HG02981 (cell line): ENCODE measurements around the gene NT5DC2.

Experiments
- ATAC-seq: cut with Tn5 transposase; IDR thresholded peaks from one replicate; pipeline ENCODE4 v1.9.1; 2021; ENCODE audit warnings: mild to moderate bottlenecking, moderate library complexity; ENCODE audit not compliant: unreplicated experiment

NT5DC2 gene

GRCh38 chr3:52525680-52526561 is 7.7 kb downstream of the NT5DC2 start:
- no peak for ATAC-seq

GRCh38 chr3:52524752-52525679 is 8.6 kb downstream of the NT5DC2 start:
- no peak for ATAC-seq

GRCh38 chr3:52524258-52524751 is 9.4 kb downstream of the NT5DC2 start:
- ATAC-seq, result no peak

GRCh38 chr3:52523386-52524257 is 10.0 kb downstream of the NT5DC2 start:
- no peak for ATAC-seq

GRCh38 chr3:52522651-52523251 is 10.9 kb downstream of the NT5DC2 start:
- no peak for ATAC-seq

GRCh38 chr3:52521881-52522650 is 11.6 kb downstream of the NT5DC2 start:
- ATAC-seq, result no peak

GRCh38 chr3:52521488-52521824 is 12.2 kb downstream of the NT5DC2 start:
- no peak for ATAC-seq

GRCh38 chr3:52520716-52521487 is 12.8 kb downstream of the NT5DC2 start:
- no peak for ATAC-seq

- no peak for ATAC-seq
These were observed 13.5 kb downstream of the NT5DC2 start for GRCh38 chr3:52520141-52520667.

- no peak for ATAC-seq
These were observed 14.1 kb downstream of the NT5DC2 start for GRCh38 chr3:52519445-52520140.

GRCh38 chr3:52518723-52519444 is 14.8 kb downstream of the NT5DC2 start:
- ATAC-seq, result no peak

GRCh38 chr3:52517796-52518722 is 15.6 kb downstream of the NT5DC2 start:
- ATAC-seq, result no peak

GRCh38 chr3:52516509-52517195 is 17.0 kb downstream of the NT5DC2 start:
- ATAC-seq, result no peak

- ATAC-seq, result no peak
These were observed 18.5 kb downstream of the NT5DC2 start for GRCh38 chr3:52515192-52515591.

- no peak for ATAC-seq
These were observed 19.1 kb downstream of the NT5DC2 start for GRCh38 chr3:52514576-52514975.

GRCh38 chr3:52513281-52513680 is 20.4 kb downstream of the NT5DC2 start:
- ATAC-seq, result no peak
